ENCODE results near the gene TBCD.

- no peak for TF ChIP-seq EZH2phosphoT487 (IDR thresholded peaks at IDR 0.05; ENCODE audit: insufficient read depth, low read depth)
- no peak for TF ChIP-seq EZH2 (IDR thresholded peaks at IDR 0.05; ENCODE audit: insufficient read depth, poor library complexity, severe bottlenecking)
Observed at GRCh38 chr17:82861393-82861775, 109.5 kb downstream of the TBCD start.
